Uterus (tissue), 2 donors: ENCODE results near the gene CENPU.

ENCODE experiments used
- POLR2A ChIP-seq, 2 donors: fragments of 450-650 bp; IDR thresholded peaks; one replicate each; pipeline ENCODE4 v1.6.1; 2016; ENCODE audit warnings: antibody characterized with exemption in 2 of 2, mild to moderate bottlenecking in 1 of 2, moderate library complexity in 1 of 2
- TF ChIP-seq, protein P1 (sequence below), 4 experiments: fragments of 200-600 bp in 2 of 4; fragments of 450-650 bp in 2 of 4; sonication (generic) in 2 of 4; IDR thresholded peaks; one replicate each; pipeline ENCODE4 v1.5.1; 2016 to 2019; ENCODE audit warnings: antibody characterized with exemption in 4 of 4, mild to moderate bottlenecking in 2 of 4, moderate library complexity in 1 of 4

DNA sequence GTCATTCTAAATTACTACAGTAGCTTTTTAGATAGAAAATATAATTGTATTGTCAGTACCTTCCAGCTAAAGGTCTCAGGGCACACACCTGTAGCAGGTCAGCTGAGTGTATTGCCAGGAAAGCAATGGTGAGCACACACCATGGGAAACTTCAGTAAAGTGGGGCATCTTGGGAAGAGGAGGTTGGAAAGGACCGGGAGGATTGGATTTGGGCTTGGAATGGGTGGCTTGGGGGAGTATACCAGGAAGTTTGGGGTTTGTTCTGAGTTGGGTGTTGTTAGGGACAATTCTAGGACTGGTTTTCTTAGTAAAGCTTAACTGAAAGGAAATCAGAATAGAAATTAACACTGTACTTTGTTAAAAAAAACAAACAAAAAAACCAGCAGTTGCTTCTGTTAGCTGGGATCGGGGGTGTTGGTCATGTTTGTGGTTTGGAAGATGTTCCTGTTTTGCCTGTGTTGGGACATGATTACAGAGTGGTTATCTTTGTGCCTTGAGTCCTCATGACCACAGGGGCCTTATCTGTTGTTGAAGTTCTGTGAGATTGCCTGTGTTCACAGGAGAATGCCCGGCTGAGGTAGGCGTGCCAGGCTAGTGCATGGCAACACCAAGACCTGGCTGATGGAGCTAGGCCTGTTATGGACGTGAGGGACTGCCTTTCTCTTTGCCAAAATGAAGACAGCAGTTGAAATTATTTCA is 49.3 kb downstream of the CENPU start:
- TF ChIP-seq, protein P1, sequence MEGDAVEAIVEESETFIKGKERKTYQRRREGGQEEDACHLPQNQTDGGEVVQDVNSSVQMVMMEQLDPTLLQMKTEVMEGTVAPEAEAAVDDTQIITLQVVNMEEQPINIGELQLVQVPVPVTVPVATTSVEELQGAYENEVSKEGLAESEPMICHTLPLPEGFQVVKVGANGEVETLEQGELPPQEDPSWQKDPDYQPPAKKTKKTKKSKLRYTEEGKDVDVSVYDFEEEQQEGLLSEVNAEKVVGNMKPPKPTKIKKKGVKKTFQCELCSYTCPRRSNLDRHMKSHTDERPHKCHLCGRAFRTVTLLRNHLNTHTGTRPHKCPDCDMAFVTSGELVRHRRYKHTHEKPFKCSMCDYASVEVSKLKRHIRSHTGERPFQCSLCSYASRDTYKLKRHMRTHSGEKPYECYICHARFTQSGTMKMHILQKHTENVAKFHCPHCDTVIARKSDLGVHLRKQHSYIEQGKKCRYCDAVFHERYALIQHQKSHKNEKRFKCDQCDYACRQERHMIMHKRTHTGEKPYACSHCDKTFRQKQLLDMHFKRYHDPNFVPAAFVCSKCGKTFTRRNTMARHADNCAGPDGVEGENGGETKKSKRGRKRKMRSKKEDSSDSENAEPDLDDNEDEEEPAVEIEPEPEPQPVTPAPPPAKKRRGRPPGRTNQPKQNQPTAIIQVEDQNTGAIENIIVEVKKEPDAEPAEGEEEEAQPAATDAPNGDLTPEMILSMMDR (IDR thresholded peaks at IDR 0.05) = no peak
- TF ChIP-seq POLR2A (IDR thresholded peaks at IDR 0.05) = no peak
